Body of pancreas (tissue), 4 donors: Measurements from ENCODE around the gene ERVFRD-1.

Source experiments
- CTCF ChIP-seq, 7 experiments: fragments of 450-650 bp in 4 of 7; fragments of 200-600 bp in 3 of 7; sonication (generic) in 3 of 7; IDR thresholded peaks; one replicate each; pipeline ENCODE4 v1.5.1; 2016 to 2019; ENCODE audit warnings: antibody characterized with exemption in 7 of 7
- POLR2A ChIP-seq, 3 donors: fragments of 450-650 bp; IDR thresholded peaks; one replicate each; pipeline ENCODE4 v1.6.1; 2016; ENCODE audit warnings: antibody characterized with exemption in 3 of 3, mild to moderate bottlenecking in 2 of 3

DNA sequence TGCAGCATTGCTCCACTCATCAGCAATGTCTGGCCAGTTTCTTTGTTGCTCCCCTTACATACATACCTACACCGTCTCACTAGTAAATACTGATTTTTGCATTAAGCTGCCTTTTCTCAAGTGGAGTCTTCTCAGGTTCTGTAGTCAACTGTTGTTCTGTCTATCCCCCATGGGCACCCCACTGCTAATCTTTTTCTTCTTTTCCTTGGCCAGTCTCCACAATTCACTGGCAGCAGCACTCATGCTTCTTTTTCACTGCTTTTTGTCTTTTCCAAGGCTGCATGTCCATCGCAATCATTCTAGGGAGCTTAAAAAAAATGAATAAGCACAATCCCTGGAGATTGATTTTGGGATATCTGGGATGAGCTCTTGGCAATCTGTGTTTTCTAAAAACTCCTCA, 10.3 kb upstream of the ERVFRD-1 start:
- TF ChIP-seq CTCF (IDR thresholded peaks at IDR 0.05) (no peak), POLR2A (IDR thresholded peaks at IDR 0.05) (no peak)
